Uterus (tissue), 4 donors: ENCODE results near the gene DHX8. TPM values are rescaled to one million over a fixed set of nuclear protein-coding genes. Genes with fewer than 3 reads are reported as not detected.

ENCODE experiments used
- DNase-seq, 2 donors: peaks; one replicate each; pipeline ENCODE4 v3.0.0-alpha.2; 2019 to 2020
- H3K27ac ChIP-seq, 2 donors: fragments of 200-600 bp; sonication (generic); 1 replicate in 1 of 2; 2 replicates in 1 of 2; pipeline ENCODE4 v1.5.1; 2016 to 2018
- H3K27me3 ChIP-seq, 2 donors: fragments of 200-600 bp; sonication (generic); one replicate each; pipeline ENCODE4 v1.5.1; 2018 to 2019; ENCODE audit warnings: control low read depth in 1 of 2
- H3K36me3 ChIP-seq, 2 donors: fragments of 200-600 bp; sonication (generic); one replicate each; pipeline ENCODE4 v1.5.1; 2019; ENCODE audit warnings: control low read depth in 1 of 2
- H3K4me1 ChIP-seq, 2 donors: fragments of 200-600 bp; sonication (generic); one replicate each; pipeline ENCODE4 v1.5.1; 2018 to 2019; ENCODE audit warnings: control low read depth in 1 of 2
- H3K4me3 ChIP-seq, 2 donors: fragments of 200-600 bp; sonication (generic); 1 replicate in 1 of 2; 2 replicates in 1 of 2; pipeline ENCODE4 v1.5.1; 2018 to 2019; ENCODE audit warnings: mild to moderate bottlenecking in 1 of 2
- H3K9me3 ChIP-seq, 2 donors: fragments of 200-600 bp; sonication (generic); one replicate each; pipeline ENCODE4 v1.5.1; 2019; ENCODE audit warnings: control low read depth in 1 of 2
- CTCF ChIP-seq, 4 experiments: fragments of 200-600 bp in 2 of 4; fragments of 450-650 bp in 2 of 4; sonication (generic) in 2 of 4; IDR thresholded peaks; one replicate each; pipeline ENCODE4 v1.5.1; 2016 to 2019; ENCODE audit warnings: antibody characterized with exemption in 4 of 4, mild to moderate bottlenecking in 2 of 4, moderate library complexity in 1 of 4
- POLR2A ChIP-seq, 2 donors: fragments of 450-650 bp; IDR thresholded peaks; one replicate each; pipeline ENCODE4 v1.6.1; 2016; ENCODE audit warnings: antibody characterized with exemption in 2 of 2, mild to moderate bottlenecking in 1 of 2, moderate library complexity in 1 of 2
- intact Hi-C: fragments of 100-400 bp; cut with DNase I; formaldehyde crosslinking; loops from one replicate; pipeline ENCODE4 v1.15.1; 2023; ENCODE audit warnings: low total_unique reads
- total RNA-seq, 4 donors: library from RNA; depleted of rRNA in 3 of 4; stranded (reverse); fragments of >200 nt in 3 of 4; gene quantifications; one replicate each; pipeline versions ENCODE4 v1.1.0 to v1.2.4, GENCODE V29; 2014 to 2023
- donor health status: DM: yes; HTN: yes; CAD: no.

DHX8 gene
- total RNA-seq, 4 donors from 2014 or later: 8.5 to 54.6 (median 32.0) TPM

GRCh38 chr17:43463241-43463640, 20.5 kb upstream of the DHX8 start:
- no peaks in the 10 kb centered on the region for H3K9me3 ChIP-seq
- TF ChIP-seq POLR2A (IDR thresholded peaks at IDR 0.05) (no peak), CTCF (IDR thresholded peaks at IDR 0.05) (no peak)
- DNase-seq: no peak
- intact Hi-C loops: no loop called here
- no peak overlapping the region for H3K27ac ChIP-seq
- no peak overlapping the region for H3K4me3 ChIP-seq
- no peaks in the 10 kb centered on the region for H3K36me3 ChIP-seq
- H3K27me3 ChIP-seq: no peaks in the 10 kb centered on the region
- H3K4me1 ChIP-seq: no peaks in the 10 kb centered on the region

GRCh38 chr17:43464046-43464445, 19.7 kb upstream of the DHX8 start:
- H3K36me3 ChIP-seq: no peaks in the 10 kb centered on the region
- intact Hi-C loops: no loop called here
- TF ChIP-seq CTCF (IDR thresholded peaks at IDR 0.05): no peak
- no peak for TF ChIP-seq POLR2A (IDR thresholded peaks at IDR 0.05)

GRCh38 chr17:43465049-43465448, 18.7 kb upstream of the DHX8 start:
- no peak overlapping the region for H3K27ac ChIP-seq
- H3K36me3 ChIP-seq: no peaks in the 10 kb centered on the region
- H3K4me3 ChIP-seq: no peak overlapping the region
- intact Hi-C loops: no loop called here
- no peaks in the 10 kb centered on the region for H3K9me3 ChIP-seq
- DNase-seq: no peak
- no peaks in the 10 kb centered on the region for H3K27me3 ChIP-seq
- no peaks in the 10 kb centered on the region for H3K4me1 ChIP-seq
- no peak for TF ChIP-seq CTCF (IDR thresholded peaks at IDR 0.05)
- TF ChIP-seq POLR2A (IDR thresholded peaks at IDR 0.05): no peak

More at GRCh38 chr17:43464046-43464445, 19.7 kb upstream of the DHX8 start:
- H3K9me3 ChIP-seq: no peaks in the 10 kb centered on the region
- no peak overlapping the region for H3K4me3 ChIP-seq
- no peaks in the 10 kb centered on the region for H3K4me1 ChIP-seq
- H3K27ac ChIP-seq: no peak overlapping the region
- H3K27me3 ChIP-seq: no peaks in the 10 kb centered on the region
- DNase-seq: no peak

- peak; percentile 27 to 54 for DNase-seq
- H3K27ac ChIP-seq: no peak overlapping the region
These were observed 15.7 kb upstream of the DHX8 start for GRCh38 chr17:43467981-43468581.

More at GRCh38 chr17:43467981-43468581, 15.7 kb upstream of the DHX8 start:
- Histone ChIP-seq H3K27me3 (no peaks in the 10 kb centered on the region), H3K4me1 (no peaks in the 10 kb centered on the region), H3K4me3 (no peak overlapping the region), H3K9me3 (no peaks in the 10 kb centered on the region), H3K36me3 (no peaks in the 10 kb centered on the region)
- TF ChIP-seq POLR2A (IDR thresholded peaks at IDR 0.05) (no peak), CTCF (IDR thresholded peaks at IDR 0.05) (no peak)
- intact Hi-C loops: no loop called here
